KBM-7 (cell line): ENCODE results near the gene MOV10L1.
"Not testable (repeated sequence)": the region's sequence is repeated elsewhere in the genome, so short reads cannot be mapped to it uniquely, and the experiment has no call there.

ENCODE experiments used
- DNase-seq: peaks from one replicate; pipeline ENCODE4 v3.0.0-alpha.2; 2015
- in situ Hi-C: fragments of 300-500 bp; cut with MboI; formaldehyde crosslinking; loops from 2 replicates; pipeline ENCODE4 v1.14.3; 2020; ENCODE audit warnings: low sequenced_read_pairs, low pct_unique_long_range_greater_than_20kb, mixed read lengths

MOV10L1 gene

DNA sequence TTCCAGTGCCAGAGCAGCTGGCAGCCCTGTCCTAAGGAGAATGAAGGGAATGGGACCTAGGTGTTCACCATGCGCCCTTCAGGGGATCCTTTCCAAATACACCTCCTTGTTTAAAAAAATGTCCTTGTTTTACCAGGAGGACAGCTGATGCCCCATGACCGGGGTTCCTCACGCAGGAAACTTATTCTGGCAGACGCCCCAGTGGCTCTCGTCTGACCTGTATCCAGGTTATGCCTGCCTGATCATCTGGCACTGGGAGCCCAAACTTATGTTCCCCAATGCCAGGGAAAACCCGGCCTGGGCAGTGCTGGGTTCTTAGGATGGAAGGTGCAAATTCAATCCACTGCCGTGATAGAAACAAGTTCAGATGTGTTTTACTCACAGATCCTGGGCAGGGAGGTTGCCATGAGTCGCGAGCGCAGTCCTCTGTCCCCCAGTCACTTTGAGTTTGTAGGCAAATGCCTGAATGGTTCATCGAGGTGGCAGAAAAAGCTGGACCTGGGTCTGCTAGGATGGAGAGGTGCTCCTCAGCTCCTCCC lies 31.5 kb downstream of the MOV10L1 start:
- no peak for DNase-seq
- in situ Hi-C loops, result no loop called here

- in situ Hi-C loops, result no loop called here
- DNase-seq, result no peak
Measured at GRCh38 chr22:50123119-50123518, 33.3 kb downstream of the MOV10L1 start.

DNA sequence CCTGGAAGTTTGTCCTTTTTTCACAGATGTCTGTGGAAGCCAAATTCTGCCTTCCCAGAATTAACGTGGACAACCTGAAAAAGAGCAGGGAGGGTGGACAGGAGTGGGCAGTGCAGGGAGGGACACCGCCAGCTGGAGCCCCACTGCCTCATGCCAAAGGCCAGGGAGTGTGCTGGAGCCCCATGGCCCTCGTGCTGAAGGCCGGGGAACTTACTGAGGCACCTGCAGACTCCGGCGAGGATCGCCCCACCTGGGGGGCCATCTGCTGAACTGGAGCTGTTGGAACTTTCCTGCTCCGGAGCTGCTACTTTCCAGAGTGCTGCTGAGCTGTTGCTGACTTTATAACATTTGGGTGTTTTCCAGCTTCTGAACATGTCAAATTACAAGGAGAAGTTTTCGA lies 35.2 kb downstream of the MOV10L1 start:
- no peak for DNase-seq
- in situ Hi-C loops, result no loop called here

- in situ Hi-C loops, result no loop called here
- no peak for DNase-seq
Measured at GRCh38 chr22:50129121-50129736, 39.4 kb downstream of the MOV10L1 start.

GRCh38 chr22:50131894-50132293 lies 42.1 kb downstream of the MOV10L1 start:
- in situ Hi-C loops, result no loop called here
- no peak for DNase-seq

- no peak for DNase-seq
- in situ Hi-C loops, result no loop called here
Measured at GRCh38 chr22:50134481-50134880, 44.7 kb downstream of the MOV10L1 start.

- in situ Hi-C loops, result no loop called here
- no peak for DNase-seq
Measured at GRCh38 chr22:50136581-50137015, 46.8 kb downstream of the MOV10L1 start.

GRCh38 chr22:50137277-50137676 lies 47.5 kb downstream of the MOV10L1 start:
- in situ Hi-C loops, DNase-seq: not testable (repeated sequence)

DNA sequence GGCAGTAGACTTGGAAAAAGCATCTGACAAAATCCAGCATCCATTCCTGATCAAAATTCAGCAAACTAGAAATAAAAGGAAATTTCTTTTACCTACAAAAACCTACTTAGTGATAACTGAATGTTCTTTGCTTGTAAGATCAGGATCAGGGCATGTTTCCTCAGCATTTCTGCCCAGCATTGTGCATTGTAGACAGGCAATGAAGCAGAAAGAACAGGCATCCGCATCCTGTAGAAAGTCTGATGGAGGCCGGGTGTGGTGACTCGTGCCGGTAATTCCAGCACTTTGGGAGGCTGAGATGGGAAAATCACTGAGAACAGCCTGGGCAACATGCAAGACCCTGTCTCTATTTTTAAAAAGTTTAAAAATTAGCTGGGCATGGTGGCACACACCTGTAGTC lies 48.2 kb downstream of the MOV10L1 start:
- in situ Hi-C loops, result no loop called here
- no peak for DNase-seq

GRCh38 chr22:50138988-50139387 lies 49.2 kb downstream of the MOV10L1 start:
- DNase-seq, result no peak
- in situ Hi-C loops, result no loop called here

DNA sequence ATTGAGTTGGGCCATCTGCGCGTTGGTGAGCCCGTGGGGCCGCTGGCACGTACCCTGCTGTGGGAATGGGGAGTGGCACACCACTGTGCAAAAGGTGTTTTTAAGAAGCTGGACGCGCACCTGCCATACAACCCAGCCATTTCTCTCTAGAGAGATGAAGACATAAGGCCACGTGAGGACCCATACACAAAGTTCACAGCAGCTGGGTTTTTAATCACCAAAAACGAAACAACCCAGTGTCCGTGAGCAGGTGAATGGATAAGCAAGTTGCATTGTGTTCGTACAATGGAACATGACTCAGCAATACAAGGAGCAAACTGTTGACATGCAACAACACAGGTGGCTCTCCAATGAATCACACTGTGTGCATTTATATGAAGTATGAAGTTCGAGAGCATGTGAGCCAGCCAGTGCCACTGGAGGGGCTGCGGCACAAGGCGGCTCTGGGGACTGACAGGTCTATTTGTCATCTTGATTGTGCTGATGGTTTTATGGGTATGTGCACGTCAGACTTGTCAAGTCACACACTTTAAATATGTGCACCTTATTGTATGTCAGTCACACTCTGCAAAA lies 50.1 kb downstream of the MOV10L1 start:
- no peak for DNase-seq

DNA sequence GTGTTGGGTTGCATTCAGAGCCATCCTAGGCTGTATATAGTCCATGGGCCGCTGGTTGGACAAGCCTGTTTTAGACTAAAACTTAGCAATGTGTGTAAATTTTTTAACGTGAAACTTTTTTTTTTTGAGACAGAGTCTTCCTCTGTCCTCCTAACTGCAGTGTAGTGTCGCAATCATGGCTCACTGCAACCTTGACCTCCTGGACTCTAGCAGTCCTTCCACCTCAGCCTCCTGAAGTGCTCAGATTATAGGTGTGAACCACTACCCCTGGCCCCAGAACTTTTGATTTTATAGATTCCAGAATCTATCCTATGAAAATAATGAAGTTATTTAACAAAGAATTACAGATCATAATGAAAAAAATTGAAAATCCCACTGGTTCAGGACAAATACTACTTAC lies 50.8 kb downstream of the MOV10L1 start:
- DNase-seq, result no peak
- in situ Hi-C loops, result no loop called here

More for the DNA sequence above, 50.1 kb downstream of the MOV10L1 start:
- in situ Hi-C loops, result no loop called here

DNA sequence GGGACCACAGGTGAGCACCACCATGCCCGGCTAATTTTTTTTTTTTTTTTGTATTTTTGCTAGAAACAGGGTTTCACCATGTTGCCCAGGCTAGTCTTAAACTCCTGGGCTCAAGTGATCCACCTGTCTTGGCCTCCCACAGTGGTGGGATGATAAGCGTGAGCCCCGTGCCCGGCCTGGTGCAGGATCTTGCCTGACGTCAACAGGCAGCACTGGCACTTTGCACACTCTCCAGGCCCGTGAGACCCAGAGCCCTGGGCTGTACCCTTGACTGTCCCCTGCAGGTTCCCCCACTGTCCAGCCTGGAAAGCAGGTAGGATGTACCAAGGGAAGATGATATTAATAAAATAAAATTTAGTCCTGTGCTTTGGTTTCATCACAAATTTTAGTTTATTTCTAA lies 51.7 kb downstream of the MOV10L1 start:
- DNase-seq, result no peak
- in situ Hi-C loops, result no loop called here

GRCh38 chr22:50141891-50142363 lies 52.1 kb downstream of the MOV10L1 start:
- in situ Hi-C loops, result no loop called here
- no peak for DNase-seq

DNA sequence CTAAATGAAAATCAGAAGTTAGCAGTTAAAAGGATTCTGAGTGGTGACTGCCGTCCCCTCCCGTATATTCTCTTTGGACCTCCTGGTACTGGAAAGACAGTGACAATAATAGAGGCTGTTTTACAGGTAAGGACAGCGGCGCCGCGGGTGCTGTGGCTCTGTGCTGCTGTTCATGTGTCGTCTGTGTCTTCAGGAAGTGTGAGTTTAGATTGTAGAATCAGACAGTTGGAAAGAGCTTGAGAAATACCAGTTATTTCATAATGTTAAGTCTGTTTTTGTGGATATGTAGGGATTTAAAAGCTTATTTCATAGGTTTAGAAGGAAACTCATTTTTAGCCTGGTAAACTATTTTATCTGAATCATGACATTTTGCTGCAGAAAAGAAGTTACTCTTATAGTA lies 53.3 kb downstream of the MOV10L1 start:
- no peak for DNase-seq
- in situ Hi-C loops, result no loop called here

- DNase-seq, result no peak
- in situ Hi-C loops, result no loop called here
Measured at GRCh38 chr22:50144005-50144614, 54.3 kb downstream of the MOV10L1 start.

GRCh38 chr22:50145721-50146438 lies 56.1 kb downstream of the MOV10L1 start:
- in situ Hi-C loops, result no loop called here

GRCh38 chr22:50146439-50147238 lies 56.8 kb downstream of the MOV10L1 start:
- DNase-seq, result no peak
- in situ Hi-C loops, result no loop called here

More at GRCh38 chr22:50145721-50146438, 56.1 kb downstream of the MOV10L1 start:
- DNase-seq, result no peak
